OCI-LY1 (cell line): ENCODE results near the gene SLC15A4.
A peak's percentile ranks its signal among the peaks of the same experiment; 100 is the strongest.

Experiments
- H2AFZ ChIP-seq: fragments of 200-600 bp; sonication (generic), shearing (Covaris generic); 2 replicates; pipeline ENCODE4 v1.6.0; 2014; ENCODE audit warnings: antibody characterized with exemption, mild to moderate bottlenecking, low read length
- H3F3A ChIP-seq: fragments of 200-600 bp; sonication (generic), shearing (Covaris generic); 2 replicates; pipeline ENCODE4 v1.6.0; 2014; ENCODE audit warnings: mild to moderate bottlenecking, antibody characterized with exemption, low read length, moderate library complexity; ENCODE audit not compliant: insufficient read depth
- H3K27ac ChIP-seq: fragments of 200-600 bp; sonication (generic); 2 replicates; pipeline ENCODE4 v1.5.1; 2014; ENCODE audit warnings: low read length, mixed run types, mild to moderate bottlenecking, low read depth; ENCODE audit not compliant: poor library complexity, severe bottlenecking
- H3K27me3 ChIP-seq: fragments of 200-600 bp; sonication (generic); 2 replicates; pipeline ENCODE4 v1.6.0; 2014; ENCODE audit warnings: antibody characterized with exemption, mild to moderate bottlenecking, low read length, moderate library complexity; ENCODE audit not compliant: insufficient read depth
- H3K36me3 ChIP-seq: fragments of 200-600 bp; sonication (generic); 2 replicates; pipeline ENCODE4 v1.6.1; 2014; ENCODE audit warnings: mild to moderate bottlenecking, antibody characterized with exemption, low read length, moderate library complexity, mixed read lengths; ENCODE audit not compliant: insufficient read depth
- H3K4me1 ChIP-seq: fragments of 200-600 bp; sonication (generic); 2 replicates; pipeline ENCODE4 v1.5.1; 2014; ENCODE audit warnings: mild to moderate bottlenecking, low read length, moderate library complexity; ENCODE audit not compliant: insufficient read depth, severe bottlenecking
- H3K4me2 ChIP-seq: fragments of 200-600 bp; sonication (generic), shearing (Covaris generic); 2 replicates; pipeline ENCODE4 v1.6.1; 2014; ENCODE audit warnings: low read length
- H3K4me3 ChIP-seq: fragments of 200-600 bp; sonication (generic); 2 replicates; pipeline ENCODE4 v1.5.1; 2014; ENCODE audit warnings: low read length, low read depth, mild to moderate bottlenecking, mixed read lengths; ENCODE audit not compliant: poor library complexity, severe bottlenecking
- H3K79me2 ChIP-seq: fragments of 200-600 bp; shearing (Covaris generic); 2 replicates; pipeline ENCODE4 v1.6.1; 2016; ENCODE audit warnings: mixed run types, low read length, mixed read lengths; ENCODE audit not compliant: insufficient read depth
- H3K9ac ChIP-seq: fragments of 200-600 bp; sonication (generic), shearing (Covaris generic); 2 replicates; pipeline ENCODE4 v1.6.1; 2014; ENCODE audit warnings: mild to moderate bottlenecking, low read length, mixed read lengths
- H3K9me2 ChIP-seq: fragments of 200-600 bp; sonication (generic), shearing (Covaris generic); 2 replicates; pipeline ENCODE4 v1.6.1; 2014; ENCODE audit warnings: low read depth, mild to moderate bottlenecking, low read length, mixed read lengths
- H3K9me3 ChIP-seq: fragments of 200-600 bp; shearing (Covaris generic); 2 replicates; pipeline ENCODE4 v1.6.1; 2014; ENCODE audit warnings: low read length, mixed read lengths
- H4K20me1 ChIP-seq: fragments of 200-600 bp; sonication (generic), shearing (Covaris generic); 2 replicates; pipeline ENCODE4 v1.6.0; 2016; ENCODE audit warnings: mild to moderate bottlenecking, low read length; ENCODE audit not compliant: insufficient read depth
- EZH2 ChIP-seq: fragments of 200-600 bp; sonication (generic), shearing (Covaris generic); IDR thresholded peaks from 2 replicates; pipeline ENCODE4 v1.8.0; 2017; ENCODE audit warnings: borderline replicate concordance, mixed run types, mild to moderate bottlenecking, antibody characterized with exemption, low read length, moderate library complexity, mixed read lengths
- TF ChIP-seq, protein P1 (sequence below): fragments of 200-600 bp; sonication (generic), shearing (Covaris generic); IDR thresholded peaks from 2 replicates; pipeline ENCODE4 v1.5.1; 2017; ENCODE audit warnings: mild to moderate bottlenecking, antibody characterized with exemption, low read length, moderate library complexity, mixed read lengths

Gene SLC15A4

GRCh38 chr12:128796439-128797118 is 27.2 kb downstream of the SLC15A4 start:
- H3K4me3 ChIP-seq = peak overlapping the region; percentile 12

DNA sequence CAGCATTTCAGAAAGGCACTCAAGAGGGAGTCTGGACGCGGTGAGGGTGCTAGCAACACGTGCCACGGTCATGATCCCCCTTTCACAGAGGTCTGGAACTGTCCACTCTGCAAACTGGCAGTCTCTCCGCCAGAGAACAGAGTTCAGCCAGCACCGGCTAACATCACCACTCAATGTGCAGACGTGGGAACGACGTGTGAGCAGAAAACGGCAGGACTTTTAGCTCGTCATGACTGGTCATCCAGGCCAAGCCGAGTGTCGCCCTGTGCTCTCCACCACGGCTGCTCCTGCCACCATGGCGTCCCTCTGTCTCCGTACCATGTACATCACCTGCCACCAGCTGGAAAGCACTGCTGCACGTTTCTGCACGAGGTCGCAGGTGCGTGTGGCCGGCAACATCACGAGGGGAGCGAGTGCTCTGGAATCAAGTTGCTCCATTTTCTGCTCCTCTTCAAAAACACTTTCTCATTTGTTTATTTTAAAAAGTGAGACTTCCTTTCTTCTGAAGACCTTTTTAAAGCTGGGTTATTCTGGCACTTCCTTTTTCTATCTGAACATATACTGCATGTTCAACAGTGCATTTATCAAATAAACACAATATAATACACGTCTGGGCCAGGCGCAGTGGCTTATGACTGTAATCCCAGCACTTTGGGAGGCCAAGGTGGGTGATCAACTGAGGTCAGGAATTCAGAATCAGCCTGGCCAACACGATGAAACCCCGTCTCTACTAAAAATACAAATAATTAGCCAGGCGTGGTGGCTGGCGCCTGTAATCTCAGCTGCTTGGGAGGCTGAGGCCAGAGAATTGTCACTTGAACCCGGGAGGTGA is 28.0 kb downstream of the SLC15A4 start:
- Histone ChIP-seq H3K36me3 (peaks cover 84% of the 10 kb centered on the region), H3K9ac (no peak overlapping the region; the same call in 1 of the 2 replicates), H3K4me1 (peaks cover 57% of the 10 kb centered on the region), H3K4me2 (peak overlapping the region; percentile 44; the same call in 1 of the 2 replicates), H3K27me3 (no peaks in the 10 kb centered on the region), H2AFZ (no peak overlapping the region), H3K9me2 (no peaks in the 10 kb centered on the region), H3K79me2 (no peaks in the 10 kb centered on the region), H3F3A (no peaks in the 10 kb centered on the region; the same call in 1 of the 2 replicates), H4K20me1 (no peaks in the 10 kb centered on the region), H3K4me3 (no peak overlapping the region), H3K27ac (peak overlapping the region; percentile 92), H3K9me3 (no peaks in the 10 kb centered on the region)
- TF ChIP-seq, protein P1, sequence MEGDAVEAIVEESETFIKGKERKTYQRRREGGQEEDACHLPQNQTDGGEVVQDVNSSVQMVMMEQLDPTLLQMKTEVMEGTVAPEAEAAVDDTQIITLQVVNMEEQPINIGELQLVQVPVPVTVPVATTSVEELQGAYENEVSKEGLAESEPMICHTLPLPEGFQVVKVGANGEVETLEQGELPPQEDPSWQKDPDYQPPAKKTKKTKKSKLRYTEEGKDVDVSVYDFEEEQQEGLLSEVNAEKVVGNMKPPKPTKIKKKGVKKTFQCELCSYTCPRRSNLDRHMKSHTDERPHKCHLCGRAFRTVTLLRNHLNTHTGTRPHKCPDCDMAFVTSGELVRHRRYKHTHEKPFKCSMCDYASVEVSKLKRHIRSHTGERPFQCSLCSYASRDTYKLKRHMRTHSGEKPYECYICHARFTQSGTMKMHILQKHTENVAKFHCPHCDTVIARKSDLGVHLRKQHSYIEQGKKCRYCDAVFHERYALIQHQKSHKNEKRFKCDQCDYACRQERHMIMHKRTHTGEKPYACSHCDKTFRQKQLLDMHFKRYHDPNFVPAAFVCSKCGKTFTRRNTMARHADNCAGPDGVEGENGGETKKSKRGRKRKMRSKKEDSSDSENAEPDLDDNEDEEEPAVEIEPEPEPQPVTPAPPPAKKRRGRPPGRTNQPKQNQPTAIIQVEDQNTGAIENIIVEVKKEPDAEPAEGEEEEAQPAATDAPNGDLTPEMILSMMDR = no peak
- no peak for TF ChIP-seq EZH2

More at GRCh38 chr12:128796439-128797118, 27.2 kb downstream of the SLC15A4 start:
- Histone ChIP-seq H2AFZ (no peak overlapping the region), H3K9me2 (no peaks in the 10 kb centered on the region), H3K27ac (peak overlapping the region; percentile 92), H3F3A (no peaks in the 10 kb centered on the region; the same call in 1 of the 2 replicates), H3K4me2 (peak overlapping the region; percentile 44; the same call in 1 of the 2 replicates), H4K20me1 (no peaks in the 10 kb centered on the region), H3K4me1 (peaks cover 58% of the 10 kb centered on the region), H3K36me3 (peaks cover 84% of the 10 kb centered on the region), H3K79me2 (no peaks in the 10 kb centered on the region), H3K9me3 (no peaks in the 10 kb centered on the region), H3K27me3 (no peaks in the 10 kb centered on the region), H3K9ac (peak overlapping the region; percentile 30; the same call in 1 of the 2 replicates)
- no peak for TF ChIP-seq EZH2
- TF ChIP-seq, protein P1 = no peak

DNA sequence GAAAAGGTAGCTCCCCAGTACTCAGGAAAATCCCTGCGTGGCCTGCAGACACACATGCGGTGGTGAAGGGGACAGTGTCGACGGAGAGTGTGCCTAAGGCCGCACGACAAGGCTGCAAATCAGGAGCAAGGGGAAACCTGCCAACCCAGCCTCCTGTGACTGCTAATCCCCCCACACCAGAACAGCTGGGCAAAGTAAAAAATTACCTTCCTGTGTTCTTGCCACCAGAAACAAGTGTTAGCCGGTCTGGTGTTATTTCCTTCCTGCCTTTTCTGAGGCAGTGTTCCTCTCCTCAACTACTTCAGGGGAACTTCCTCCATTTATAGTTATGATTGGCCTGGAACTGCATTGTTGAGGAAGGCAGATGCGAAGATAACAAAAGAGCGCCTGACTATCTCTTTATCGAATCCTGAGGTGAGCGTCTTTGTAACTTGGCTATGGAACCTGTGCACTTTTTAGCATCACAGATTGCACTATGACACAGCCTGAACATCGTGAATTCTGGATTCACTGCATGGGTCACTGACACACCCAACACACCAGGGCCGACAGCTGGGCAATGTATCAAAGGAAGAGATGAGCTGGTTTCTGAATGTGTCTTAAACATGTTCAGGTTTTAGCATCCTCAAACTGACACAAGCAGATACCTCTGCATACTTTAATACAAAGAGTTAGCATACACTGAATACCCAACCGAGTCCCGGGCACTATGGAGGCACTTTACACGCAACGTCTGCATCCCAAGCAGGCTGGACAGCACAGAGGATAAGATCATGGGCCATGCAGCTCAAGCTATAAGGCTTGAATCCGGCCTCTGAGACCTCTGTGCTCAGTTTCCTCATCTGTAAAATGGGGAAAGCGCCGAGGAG is 28.9 kb downstream of the SLC15A4 start:
- TF ChIP-seq EZH2 = no peak
- TF ChIP-seq, protein P1 = no peak
- no peaks in the 10 kb centered on the region for H3K9me3 ChIP-seq
- no peaks in the 10 kb centered on the region for H3K27me3 ChIP-seq
- H3K79me2 ChIP-seq = no peaks in the 10 kb centered on the region
- peak overlapping the region; percentile 44; the same call in 1 of the 2 replicates for H3K4me2 ChIP-seq
- H3K9ac ChIP-seq = peak overlapping the region; percentile 18; the same call in 1 of the 2 replicates
- H3K4me1 ChIP-seq = peaks cover 57% of the 10 kb centered on the region
- H3K4me3 ChIP-seq = no peak overlapping the region
- peak overlapping the region; percentile 92 for H3K27ac ChIP-seq
- H4K20me1 ChIP-seq = no peaks in the 10 kb centered on the region
- H2AFZ ChIP-seq = no peak overlapping the region
- peaks cover 76% of the 10 kb centered on the region for H3K36me3 ChIP-seq
- H3F3A ChIP-seq = no peaks in the 10 kb centered on the region; the same call in 1 of the 2 replicates
- H3K9me2 ChIP-seq = no peaks in the 10 kb centered on the region
